GM21619 (cell line): ENCODE results near the gene TENM3.
"Not testable (repeated sequence)": the region's sequence is repeated elsewhere in the genome, so short reads cannot be mapped to it uniquely, and the experiment has no call there.

Source experiments
- ATAC-seq: cut with Tn5 transposase; IDR thresholded peaks from one replicate; pipeline ENCODE4 v1.9.1; 2021; ENCODE audit not compliant: unreplicated experiment

Gene TENM3

DNA sequence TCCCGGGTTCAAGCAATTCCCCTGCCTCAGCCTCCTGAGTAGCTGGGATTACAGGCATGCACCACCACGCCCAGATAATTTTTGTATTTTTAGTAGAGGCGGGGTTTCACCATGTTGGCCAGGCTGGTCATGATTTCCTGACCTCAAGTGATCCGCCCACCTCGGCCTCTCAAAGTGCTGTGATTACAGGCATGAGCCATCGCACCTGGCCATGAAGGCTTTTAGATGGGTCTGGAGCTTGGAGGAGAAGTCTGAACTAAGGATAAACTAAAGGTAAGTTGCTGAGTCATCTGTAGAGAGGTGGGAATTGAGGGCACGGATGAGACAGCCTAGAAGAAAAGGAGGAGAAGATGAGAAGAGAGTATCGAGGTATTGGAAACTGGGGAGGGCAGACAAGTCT lies at the start of gene TENM3:
Gene TENM3 (plus strand): TSS at position 199 of the 400 bp plus-strand sequence. CDS start 80,619 bp downstream, outside the sequence.
- ATAC-seq, result not testable (repeated sequence)

DNA sequence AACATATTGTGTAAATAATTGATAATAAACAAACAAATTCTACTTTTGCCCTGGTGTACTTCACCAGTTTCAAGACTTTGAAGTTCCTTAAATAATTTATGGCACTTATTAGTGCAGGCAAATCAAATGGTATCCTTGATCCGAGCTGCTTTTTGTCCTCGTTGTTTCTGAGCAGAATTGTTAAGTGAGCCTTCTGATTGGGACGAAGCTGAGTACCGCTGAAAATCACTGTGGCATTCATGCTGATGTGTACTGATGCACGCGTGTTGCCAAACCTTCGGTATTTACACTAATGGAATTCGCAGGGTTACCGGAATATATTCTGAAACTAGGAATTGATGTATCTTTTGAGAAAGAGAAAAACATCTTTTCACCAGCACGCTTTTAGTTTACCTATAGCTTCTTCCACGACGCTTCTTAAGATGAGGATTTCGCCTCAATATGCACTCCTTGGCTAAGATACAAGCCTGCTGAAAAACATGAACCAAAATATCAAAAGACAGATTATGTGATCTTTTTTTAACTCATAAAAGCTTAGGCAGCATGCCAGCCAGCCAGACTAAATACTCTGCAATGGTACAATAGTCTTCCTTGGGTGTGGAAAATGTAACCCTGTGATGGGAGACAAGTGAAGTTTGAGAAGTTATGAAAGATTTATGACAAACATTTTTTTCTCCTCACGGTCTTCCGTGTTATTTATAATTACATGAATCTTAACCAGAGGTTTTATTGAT lies 48.9 kb upstream of the TENM3 start:
- no peak for ATAC-seq

DNA sequence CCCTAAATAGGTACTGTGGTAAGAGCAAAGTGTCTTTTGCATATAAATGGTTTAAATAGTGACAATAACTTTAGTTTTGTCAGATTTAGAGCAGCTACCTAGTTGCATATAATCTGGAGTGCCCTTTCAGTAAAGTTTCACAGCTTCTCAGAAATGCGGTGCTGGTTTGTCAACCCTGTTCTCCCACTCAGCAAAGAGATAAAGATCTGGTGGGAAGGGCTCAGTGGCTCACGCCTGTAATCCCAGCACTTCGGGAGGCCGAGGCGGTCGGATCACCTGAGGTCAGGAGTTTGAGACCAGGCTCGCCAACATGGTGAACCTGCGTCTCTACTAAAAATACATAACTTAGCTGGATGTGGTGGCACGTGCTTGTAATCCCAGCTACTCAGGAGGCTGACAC lies 45.6 kb upstream of the TENM3 start:
- no peak for ATAC-seq

DNA sequence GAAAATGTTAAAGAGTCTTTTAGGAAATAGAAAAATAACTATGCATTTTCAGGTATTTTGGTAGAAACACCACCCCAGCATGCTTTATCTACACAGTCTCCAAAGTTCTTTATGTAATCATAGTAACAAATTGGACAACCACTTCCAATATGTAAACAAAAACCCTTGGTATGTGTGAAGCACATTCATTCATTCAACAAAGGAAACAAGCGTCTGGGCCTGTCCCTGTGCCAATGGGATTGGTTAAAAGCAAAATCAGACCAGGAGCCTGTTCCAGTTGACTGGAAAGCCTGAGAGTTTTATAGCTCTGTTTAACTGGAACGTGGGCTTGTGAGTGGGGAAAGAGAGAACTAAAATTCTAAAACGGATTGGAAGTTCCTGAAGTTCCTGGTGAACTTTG lies 41.3 kb upstream of the TENM3 start:
- ATAC-seq, result no peak

DNA sequence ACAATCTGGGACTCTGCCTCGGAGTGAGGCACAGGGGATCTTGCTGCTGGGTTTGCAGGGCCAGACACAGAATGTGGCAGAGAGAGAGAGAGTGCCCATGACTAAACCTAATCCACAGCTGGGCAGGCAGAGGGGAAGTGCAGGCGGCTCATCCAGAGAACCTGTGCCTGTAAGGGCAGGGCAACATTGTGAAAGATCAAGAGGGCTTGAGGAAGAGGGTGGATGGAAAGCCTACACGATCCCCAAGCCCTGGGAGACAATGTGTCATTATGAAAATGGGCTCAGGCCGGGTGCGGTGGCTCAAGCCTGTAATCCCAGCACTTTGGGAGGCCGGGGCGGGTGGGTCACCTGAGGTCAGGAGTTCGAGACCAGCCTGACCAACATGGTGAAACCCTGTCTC lies 40.6 kb upstream of the TENM3 start:
- no peak for ATAC-seq

DNA sequence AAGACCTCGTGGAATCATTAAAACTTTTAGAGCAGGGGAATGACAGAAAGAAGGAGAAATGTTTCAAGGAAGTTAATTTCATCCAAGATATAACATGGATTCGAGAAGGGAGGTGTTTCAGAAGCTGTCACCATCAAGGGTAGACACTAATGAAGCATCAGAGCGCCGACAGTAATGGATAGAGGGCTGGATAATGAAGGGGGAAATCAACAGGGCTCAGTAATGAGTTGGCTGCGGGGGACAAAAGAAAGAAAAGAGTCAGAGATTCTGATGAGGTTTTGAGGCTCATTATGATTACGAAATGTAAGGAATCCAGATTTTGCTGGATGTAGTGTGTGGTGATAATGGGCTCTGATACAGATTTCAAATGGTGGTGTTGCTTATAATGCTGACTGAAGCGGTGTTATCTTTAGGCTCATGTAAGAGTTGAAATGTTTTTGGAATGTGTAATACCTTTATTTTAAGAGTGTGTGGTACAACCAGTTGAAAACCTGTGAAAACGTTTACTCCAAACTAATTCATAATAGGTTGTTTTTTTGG lies 39.3 kb upstream of the TENM3 start:
- ATAC-seq, result no peak

DNA sequence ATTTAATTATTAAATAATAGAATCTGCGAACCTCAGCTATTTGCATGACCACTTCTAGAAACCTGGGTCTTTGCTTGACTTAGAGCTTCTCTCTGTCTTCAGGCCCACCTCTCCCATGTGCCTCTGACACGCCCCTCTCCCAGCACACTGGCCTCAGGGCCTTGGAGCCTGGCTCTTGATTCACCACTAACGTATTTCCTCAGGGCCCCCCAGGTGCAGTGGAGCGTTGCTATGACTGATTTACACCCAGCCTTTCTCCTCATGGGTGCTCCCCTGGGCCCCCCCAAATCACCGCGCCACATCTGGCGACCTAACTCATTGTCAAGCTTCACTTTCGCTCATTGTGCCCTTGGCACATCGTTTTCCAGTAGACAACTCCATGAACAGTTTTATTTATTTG lies 37.9 kb upstream of the TENM3 start:
- no peak for ATAC-seq

DNA sequence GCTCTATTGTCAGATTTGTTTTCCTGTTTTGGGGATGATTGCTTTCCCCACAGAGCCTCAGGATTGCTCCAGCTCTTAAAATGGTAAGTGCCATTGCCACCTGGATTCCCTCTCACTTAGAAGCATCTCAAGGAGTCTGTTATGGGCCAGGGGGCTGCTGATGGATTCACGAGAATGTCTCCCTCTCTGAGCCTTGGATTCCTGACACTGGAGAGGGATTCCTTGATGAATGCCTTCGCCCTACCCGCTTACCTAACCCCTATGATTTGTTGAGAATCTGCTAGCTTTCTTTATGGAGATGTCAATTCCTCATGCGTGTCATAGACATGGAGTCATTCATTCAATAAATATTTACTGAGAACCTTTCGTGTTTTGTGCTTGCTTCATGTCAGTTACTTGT lies 36.9 kb upstream of the TENM3 start:
- no peak for ATAC-seq

DNA sequence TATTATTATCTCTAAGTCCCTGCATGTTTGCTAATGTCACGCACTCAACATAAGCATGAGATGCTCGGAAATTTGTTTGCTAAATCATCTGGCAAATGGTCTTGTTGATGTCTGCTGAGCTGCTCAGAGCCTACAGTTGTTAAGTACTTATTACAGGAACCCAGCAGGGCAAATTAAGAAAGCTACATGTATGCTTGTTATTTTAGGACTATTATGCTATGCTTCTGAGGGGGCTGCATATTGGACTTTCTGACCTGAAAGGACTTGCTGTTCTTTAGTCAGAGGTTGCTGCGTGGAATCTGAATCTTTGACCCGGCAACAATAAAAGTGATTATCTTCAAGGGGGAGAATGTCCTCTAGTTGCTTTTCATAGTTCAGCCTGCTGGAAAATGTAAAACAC lies 36.3 kb upstream of the TENM3 start:
- no peak for ATAC-seq

DNA sequence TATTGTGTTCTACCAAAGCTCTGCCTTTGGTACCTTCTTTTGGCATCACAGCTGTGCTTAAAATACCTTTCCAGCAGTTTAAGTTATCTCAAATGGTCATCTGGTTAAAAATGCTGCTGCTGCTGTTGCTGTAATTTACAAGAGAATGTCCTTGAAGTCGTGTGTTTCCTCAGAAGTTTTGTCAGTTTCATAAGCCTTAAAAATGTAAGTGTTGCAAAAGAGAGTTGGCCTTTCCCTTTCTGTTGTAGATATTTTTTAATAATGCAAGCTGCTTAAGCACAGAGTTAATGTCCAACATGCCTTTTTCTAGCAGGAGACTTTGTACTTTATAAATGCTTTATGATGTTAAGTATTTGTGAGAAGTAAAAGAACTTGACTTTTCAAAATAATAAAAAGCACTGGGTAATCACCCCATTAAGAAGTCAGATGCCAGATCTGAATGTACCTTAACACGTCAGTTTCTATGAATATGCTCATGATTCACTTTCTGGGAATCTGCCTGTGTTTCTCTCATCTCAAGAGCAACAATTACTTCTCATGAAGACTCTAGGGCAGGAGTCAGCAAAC lies 35.3 kb upstream of the TENM3 start:
- ATAC-seq, result no peak

DNA sequence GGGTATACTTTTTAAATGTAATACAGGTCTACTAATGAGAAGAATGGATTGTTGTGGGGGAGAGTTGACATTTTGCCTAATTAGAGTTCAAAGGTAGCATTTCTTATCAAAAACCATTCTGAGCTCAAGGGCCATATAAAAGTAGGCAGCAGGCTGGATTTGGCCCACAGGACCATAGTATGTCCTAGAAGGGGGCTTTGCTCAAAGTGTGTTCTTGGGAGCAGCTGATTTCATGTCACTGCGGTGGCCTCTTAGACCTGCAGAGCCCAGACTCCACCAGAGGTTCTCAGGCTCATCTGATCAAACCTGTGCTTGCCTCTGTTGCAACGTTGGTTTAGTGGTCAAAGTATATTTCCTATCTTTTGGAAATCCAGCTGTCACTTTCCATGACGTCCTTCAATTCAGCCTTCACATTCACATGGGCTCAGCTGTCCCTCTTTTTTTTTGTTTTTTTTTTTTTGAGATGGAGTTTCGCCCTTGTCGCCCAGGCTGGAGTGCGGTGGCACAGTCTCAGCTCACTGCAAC lies 34.6 kb upstream of the TENM3 start:
- ATAC-seq, result no peak

DNA sequence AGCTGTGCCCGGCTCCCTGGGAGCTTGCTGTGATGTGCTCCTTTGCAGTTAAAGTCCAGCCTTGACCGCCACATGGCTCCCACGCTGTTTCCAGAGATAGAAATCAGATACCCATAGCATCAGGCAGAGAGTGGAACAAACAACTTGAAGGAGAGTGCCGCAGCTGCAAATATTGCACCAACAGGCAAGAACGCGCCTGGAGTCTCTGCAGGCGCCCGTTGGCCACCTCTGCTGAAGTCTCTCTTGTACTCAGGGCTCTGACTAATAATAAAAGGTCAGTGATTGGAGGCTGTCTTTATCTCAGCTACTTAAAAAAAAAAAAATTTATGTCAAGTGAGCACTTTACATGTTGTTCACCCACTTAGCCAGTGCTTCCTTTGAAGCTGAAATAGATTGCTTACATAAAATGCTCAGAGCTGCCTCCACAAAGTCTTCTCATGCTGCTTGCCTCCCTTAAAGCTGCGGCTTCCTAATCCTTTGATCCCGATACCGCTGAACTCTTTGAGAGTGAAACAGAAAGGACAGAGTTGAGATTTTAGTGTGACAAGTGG lies 30.9 kb upstream of the TENM3 start:
- ATAC-seq, result no peak

DNA sequence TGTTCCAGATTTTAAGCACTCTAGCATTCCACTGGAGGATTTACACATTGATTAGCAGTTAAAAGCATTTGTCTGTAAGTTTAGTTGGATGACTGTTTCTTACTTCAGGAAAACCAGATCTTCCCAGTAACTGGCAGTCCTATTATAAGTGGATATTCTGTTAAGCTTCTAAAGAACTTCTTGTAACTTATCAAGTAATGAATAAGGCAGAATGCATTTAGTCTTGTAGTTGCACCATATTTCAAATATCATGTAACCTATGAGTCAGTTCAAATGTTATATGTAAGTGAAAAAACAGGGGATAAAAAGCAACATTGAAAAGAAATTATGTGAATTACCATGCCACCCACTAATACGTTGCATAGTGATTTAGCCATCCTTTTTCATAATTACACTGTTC lies 30.2 kb upstream of the TENM3 start:
- no peak for ATAC-seq

DNA sequence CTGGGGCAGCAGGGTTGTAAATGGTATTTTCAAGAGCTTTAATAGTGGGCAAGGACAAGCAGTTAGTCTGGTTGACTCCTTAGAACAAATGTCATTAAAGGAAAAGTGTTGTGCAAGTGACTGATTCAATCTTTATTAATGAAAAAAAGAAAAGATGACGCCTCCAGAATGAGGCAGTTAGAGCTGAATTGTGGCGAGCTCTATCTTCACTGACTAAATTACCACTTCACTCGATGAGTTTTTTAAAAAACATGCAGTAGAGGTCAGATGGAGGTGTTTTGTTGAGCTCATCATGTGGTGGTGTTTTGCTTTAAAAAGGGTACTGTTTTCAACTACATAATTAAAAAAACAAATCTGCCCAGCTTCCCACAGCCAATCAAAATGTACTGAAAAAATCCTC lies 28.1 kb upstream of the TENM3 start:
- no peak for ATAC-seq

DNA sequence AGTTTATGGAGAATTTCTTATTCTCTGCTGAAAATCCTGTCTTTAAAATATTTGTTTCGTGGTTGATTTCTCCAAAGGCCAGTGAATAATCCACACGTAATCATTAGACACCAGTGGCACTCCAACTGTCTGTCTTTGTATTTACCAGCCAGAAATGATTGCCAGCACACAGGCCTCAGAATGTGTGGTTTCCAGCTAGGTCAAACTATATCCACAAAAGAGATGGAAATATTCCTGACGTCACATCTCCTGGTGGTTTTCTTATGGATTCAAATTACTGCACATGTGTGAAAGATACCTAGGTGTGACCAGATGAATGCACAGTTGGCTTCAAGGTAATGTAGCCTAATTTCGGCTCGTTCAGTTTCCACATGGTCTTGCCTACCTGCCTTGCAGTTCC lies 27.2 kb upstream of the TENM3 start:
- ATAC-seq, result no peak

DNA sequence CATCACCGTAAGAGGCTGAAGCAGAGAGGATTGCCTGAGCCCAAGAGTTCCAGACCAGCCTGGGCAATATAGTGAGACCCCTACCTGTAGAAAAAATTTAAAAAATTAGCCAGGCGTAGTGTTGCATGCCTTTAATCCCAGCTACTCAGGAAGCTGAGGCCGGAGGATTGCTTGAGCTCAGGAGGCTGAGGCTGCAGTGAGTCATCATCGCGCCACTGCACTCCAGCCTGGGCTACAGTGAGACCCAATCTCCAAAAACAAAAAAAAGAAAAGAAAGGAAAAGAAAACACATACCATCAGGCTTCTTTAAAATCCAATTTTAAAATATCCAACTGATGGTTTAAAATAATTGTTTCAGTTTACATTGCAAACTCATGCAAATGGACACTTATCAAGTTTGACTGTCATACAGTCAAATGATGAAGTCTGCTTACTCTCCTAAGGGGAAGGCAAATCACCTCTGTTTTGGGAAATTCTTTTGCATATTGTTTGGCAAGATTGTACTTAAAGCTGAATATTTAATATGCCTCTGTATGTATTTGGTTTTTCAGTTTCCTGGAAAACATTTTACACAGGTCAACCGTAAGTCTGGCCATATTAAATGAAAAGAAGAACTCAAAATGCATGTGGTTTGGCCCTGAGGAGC lies 23.7 kb upstream of the TENM3 start:
- ATAC-seq, result no peak

DNA sequence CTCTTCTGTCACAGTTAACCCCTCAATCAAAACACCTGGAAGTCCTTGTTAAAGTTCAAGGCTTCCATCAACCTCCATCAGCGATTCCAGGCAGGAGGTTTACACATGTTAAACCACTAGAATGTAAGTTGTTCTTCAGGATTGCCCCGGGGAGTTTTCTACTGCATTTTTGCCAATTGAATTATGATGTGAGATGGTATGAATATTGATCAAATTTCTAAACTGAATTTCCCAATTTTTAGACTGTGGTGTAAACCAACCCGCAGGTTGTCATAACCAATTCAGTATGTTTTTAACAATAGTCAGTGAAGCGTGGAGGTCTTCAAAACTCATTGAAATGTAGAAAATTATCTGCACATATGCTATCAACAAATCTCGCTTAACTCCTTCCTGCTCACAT lies 21.2 kb upstream of the TENM3 start:
- ATAC-seq, result no peak

DNA sequence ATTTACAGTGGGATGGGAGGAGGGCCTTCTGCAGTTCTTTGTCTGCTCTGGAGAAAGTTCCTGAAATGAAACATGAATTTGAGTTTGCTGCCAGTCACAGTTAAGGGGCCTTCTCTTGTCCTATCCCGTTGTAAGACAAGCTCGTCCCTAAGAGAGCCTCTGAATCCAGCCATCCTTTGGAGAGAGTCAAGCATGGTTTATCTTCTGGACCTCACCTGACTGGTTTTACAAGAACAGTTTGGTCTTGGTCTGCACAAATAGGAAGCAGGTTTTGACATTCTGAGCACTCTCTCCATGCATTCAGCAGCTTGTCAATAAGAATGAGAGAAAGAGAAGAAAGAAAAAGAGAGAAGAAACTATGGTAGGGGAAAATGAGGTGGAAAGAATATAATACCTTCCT lies 20.4 kb upstream of the TENM3 start:
- ATAC-seq, result no peak

DNA sequence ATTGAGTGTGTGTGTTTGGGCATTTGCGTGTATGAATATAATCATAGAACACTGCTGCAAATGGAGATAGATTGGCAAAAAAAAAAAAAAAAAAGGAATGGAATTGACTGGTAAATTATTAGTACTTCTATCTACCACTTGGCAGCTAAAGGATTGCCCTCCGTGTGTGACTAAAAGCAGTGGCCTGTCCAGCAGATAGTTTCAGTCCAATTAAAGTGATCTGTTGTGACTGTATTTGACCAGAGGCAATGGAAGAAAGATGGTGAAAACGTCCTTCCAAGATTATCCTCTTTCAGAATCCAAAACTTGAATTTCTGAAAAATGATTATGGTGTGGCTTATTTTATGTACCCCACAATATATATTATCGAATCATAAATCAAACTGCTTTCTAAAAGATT lies 19.5 kb upstream of the TENM3 start:
- ATAC-seq, result no peak

DNA sequence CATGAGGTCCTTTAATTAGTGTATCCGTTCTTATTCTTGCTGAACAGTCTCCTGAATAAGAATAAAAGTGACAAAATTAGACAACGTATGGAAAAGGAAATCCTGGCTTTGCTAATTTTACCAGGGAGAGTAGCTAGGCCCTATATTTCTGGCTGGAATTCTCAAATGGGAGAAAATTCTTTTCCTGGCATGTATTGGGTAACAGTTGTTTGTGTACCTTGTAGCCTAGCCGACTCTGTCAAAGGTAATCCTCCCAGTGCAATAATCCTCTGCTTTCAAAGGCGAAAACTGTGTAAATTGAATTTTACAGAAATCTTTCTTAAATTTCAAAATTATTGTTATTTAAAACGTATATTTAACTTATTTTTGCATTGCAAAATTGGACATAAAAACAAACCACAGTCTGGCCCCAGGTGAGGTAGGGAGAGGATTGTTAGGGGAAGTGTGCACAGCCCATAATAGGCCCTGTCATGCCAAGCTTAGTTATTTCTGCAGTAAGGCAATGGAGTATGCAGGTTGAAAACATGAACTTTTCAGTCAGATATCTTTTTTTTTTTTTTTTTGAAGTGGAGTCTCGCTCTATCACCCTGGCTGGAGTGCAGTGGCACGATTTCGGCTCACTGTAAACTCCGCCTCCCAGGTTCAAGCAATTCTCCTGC lies 18.9 kb upstream of the TENM3 start:
- no peak for ATAC-seq

DNA sequence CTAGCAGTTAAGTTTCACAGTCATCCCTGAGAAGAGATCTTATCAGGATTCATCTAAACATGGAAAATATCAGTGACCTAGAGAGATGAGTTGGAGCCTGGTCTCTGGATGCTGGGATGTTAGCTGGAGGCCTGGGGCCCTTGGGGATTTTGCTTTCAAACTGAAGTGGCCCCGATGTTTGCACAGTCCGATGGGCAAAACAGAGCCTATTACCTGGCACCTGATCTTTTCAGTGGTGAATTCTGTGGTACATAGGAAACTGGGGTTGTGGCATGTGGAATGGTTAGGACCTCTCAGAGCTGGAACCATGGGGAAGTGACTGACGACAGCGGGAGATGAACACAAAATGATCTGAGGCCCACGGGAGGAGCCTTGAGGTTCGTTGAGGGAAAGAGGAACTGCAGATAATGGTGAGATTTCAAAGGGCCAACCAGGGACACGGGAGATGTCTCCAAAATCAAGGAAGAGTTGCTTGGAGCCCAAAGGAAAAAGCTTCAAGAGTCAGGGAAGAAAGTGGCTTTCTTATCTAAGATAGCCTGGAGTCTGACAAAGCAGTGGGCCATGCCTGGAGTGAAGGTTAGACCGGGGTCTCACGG lies 17.8 kb upstream of the TENM3 start:
- no peak for ATAC-seq
